GM18867 (cell line): ENCODE measurements around the gene TRIM47.

Experiments used
- ATAC-seq: cut with Tn5 transposase; IDR thresholded peaks from one replicate; pipeline ENCODE4 v1.9.1; 2021; ENCODE audit warnings: mild to moderate bottlenecking, moderate library complexity; ENCODE audit not compliant: unreplicated experiment

TRIM47 gene

DNA sequence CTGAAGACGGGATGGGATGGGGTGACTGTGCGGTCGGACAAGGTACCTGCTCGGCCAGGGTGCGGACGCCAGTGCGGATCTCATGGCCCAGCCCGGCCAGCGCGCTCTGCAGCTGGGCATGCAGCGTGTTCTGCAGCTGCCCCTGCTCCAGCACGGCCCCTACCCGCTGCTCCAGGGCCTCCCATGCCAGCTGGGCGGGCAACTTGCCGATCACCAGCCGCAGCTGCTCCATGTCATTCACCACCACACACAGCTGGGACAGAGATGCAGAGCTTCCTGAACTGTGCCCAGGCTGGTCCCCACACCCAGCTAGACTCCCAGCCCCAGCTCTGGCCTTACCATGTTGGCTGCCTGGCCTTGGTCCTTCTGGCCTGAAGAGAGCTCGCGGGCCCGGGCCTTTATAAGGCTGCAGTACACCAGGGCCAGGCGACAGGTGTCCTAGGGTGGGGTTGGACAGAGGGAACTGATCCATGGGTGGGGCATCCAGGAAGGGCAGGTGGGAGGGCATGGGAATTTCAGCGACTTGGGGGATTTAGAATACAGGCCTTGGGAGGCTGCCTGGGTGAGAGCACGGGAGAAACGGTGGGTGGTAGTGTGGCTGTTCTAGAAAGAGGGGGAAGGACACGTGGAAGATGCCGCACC is 44.0 kb downstream of the TRIM47 start:
- no peak for ATAC-seq

DNA sequence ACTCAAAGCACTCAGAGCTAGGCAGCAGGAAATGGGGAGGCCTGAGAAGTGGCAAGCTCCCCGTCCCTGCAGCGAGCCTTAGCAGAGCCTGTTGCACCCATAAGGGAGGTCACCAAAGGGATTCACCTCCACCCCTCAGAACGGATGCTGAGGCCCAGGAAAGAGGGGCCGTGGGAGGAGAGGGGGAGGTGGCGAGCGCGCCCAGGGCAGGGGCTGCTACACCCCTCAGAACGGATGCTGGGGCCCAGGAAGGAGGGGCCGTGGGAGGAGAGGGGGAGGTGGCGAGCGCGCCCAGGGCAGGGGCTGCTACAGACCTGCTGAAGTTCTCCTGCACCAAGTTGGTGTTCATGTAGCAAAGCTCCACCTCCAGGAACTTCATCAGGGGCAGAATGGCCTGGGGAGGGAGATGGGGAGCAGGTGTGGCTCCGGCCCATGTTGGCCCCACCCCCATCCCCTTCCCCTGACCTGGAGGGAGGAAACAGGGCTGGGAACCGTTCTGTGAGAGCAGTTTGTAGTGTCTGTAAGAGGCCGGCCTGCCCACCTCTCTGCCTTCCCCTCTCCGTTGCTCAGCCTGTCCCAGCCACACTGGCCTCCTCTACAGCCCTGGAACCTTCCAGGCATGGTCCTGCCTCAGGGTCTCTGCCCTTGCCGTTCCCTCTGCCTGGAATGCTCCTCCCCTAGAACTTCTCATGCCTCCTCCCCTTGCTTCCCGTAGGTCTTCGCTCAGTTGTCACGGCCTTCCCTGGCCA is 45.6 kb downstream of the TRIM47 start:
- no peak for ATAC-seq

DNA sequence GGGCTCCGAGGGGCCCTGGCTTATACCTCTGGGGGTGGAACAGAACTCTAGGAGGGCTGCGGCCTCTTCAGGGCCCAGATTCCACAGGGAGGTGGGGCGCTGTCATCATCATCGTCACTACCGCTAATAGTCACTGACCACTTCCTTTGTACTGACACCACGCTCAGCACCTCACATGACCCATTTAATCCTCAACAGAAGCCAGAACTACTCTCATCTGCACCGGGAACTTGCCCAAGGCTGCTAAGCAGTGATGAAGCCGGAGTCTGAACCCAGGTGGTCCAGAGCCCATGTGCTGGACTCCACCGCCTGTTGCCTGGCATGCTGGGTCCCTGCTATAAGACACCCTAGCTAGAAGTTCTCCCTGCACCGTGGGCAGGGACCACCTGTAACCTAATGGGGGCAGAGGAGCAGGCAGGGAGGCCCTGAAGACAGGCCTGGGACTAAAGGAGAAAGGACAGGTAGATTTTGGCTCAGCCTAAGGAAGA is 46.2 kb downstream of the TRIM47 start:
- ATAC-seq: no peak

DNA sequence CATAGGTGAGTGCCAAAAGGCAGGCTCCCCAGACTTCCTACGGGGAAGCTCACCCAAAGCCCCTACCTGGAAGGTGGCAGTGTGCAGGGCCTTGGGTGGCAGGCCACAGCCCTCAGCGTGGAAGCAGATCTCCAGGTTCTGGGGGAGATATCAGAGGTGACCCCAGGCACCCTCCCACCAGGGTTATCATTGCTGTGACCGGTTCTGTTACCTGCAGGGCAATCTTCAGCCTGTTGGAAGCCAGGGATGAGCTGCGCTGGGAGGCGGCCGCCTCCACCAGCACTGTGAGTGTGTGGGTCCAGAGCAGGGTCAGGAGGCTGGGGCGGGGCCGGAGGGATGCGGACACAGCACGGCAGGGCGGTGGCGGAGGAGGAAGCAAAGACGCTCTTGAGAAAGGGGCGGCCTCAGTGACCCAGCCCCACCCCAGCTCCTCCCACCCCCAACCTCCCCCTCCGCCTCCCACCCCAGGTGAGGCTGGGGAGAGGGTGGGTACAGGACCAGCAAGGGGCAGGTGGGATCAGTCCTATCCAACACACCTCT is 47.3 kb downstream of the TRIM47 start:
- ATAC-seq: no peak

DNA sequence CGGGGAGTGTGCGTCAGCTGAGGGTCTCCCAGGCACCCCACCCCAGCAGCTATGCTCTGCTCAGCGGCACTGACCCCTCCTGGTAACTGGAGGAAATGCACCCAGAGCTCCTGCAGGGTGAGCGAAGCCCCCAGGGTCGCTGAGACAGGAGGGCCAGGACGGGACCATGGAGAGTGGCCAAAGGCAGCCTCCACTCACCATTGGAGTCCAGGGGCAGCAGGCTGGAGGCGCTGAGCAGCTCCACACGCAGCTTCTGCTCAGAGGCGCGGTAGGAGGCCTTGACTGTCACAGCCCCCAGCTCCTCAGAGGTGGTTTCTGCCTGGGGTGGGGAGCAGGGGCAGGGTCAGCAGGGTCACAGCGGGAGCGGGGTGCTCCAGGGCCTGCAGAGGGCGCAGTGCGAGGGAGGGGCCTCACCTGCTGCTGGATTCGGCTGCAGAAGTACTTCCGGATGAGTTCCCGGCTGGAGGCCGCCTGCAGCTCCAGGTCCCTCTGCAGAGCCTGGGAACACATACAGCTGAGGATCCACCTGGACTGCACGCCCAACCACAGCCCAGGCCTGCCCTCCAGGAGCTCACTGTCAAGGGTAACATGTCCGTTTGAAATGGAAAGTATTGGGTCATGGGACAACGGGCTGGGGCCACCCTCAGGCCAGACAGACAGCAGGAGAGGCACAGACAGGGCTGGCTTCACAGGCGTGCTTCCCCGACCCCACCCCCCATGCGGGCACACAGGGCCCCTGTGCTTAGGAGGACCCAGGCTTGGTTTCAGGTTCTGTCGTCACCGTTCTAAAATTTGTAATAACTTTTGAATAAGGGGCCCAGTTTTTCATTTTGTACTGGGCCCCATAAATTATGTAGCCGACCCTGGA is 48.0 kb downstream of the TRIM47 start:
- ATAC-seq: no peak

DNA sequence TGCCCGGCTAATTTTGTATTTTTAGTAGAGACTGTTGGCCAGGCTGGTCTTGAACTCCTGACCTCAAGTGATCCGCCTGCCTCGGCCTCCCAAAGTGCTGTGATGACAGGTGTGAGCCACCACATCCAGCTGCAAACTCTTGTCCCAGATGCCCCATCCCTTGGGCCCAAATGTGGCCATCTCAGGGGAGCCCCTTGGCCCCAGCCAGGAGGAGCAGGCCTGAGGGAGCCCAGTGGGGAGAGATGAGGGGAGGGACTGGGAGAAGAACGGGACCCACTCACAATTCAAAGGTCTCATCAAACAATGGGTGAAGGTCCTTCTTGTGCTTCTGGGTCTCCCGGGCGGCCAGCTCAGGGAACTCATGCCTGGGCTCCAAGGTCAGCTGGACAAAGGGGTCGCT is 48.6 kb downstream of the TRIM47 start:
- ATAC-seq: no peak

DNA sequence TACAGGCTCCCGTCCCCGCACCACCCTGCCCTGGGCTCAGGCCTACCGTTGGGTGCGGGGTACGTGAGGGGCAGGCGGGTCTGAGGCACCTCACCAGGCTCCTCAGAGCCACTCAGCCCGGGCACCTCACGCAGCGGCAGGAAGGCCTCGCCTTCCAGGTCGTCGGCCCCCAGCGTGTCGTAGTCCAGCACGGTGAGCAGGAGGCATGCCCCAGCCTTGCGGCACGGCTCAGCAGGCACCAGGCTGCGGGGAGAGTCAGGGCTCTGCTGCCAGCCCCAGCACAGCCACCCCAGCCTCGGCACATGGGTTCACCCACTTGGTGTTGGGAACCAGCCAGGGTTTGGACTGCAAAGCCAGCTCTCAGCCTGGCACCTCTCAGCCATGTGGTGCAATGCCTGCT is 49.6 kb downstream of the TRIM47 start:
- ATAC-seq: no peak

DNA sequence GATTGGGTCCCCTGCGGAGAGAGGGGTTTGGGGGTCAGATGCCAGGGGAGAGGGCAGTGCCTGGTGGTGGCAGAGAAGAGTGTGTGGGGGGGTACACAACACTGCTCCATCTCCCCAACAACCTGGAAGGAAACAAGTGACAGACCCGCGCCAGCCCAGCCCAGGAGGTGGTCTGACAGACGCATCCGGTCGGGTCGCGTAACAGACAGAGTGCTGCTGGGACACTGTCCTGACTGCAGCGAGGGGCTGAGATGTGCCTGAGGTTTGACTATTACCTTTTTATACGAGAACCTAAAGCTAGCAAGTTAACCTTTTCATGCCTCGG is 50.3 kb downstream of the TRIM47 start:
- ATAC-seq: no peak

DNA sequence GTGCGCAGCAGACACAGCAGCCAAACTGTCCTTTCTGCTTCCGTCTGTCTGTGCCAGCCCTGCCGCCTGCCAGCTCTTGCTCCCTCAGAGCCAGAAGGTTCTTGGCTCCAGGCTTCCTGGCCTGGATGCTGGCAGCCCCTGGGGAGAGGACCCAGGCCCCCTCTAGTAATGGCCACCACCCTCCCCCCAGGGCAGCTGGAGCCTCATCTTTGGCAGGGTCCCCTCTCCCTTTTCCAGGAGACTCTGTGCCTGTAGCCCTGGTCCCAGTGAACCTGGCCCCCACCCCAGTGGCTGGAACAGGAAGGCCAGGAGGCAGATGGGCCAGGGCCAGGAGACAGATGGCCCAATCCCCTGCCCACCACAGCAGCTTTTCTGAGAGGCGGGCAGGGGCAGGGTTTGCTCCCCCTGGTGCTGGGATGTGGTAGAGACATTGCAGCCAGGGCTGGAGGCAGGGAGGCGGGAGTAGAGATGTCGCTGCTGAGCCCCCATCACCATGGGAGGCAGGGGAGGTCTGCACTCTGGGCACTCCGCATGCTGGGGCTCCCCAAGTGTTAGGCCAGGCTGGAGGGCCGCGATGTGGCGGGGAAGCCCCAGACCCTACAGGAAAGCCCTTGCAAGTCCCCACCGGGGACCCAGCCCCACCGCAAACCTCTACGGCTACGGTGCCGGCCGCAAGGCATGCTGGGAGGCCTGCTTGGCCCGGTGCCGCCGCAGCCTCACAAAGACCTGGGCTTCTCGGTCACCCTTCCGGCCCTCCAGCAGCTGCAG is 50.9 kb downstream of the TRIM47 start:
- ATAC-seq: no peak

DNA sequence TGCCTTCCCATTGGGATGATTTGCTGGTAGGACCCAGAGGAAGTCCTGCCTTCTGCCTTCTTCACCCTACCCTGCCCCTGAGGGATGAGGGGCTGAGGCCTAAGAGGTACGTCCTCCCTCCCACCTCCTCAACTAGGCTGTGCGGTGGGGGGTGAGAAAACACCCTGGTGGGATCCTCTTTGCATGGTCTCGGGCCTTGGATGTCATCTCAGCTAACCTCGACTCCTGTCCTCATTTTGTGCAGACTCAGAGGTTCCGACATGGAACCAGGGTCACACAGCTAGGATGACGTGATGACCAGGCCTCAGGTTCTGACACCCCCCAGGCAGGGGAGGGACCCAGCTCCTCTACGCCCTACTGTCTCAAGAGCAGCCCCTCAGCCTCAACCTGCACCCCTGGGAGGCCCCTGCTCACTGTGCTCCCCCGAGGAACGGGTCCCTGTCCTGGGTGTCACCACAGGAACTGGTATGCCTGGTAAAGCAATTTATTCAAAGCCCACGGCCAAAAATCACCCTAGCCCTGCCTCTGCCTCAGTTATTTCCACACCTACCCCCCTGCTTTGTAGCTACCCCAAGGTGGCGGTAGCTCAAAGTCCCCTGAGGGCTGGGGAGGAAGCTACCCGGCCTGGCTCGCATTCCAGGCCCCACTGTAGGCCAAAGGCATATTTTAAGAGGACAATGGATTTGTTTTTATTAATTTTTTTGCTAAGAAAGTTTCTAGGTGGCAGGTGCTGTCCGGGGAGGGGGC is 51.6 kb downstream of the TRIM47 start:
- ATAC-seq: no peak

DNA sequence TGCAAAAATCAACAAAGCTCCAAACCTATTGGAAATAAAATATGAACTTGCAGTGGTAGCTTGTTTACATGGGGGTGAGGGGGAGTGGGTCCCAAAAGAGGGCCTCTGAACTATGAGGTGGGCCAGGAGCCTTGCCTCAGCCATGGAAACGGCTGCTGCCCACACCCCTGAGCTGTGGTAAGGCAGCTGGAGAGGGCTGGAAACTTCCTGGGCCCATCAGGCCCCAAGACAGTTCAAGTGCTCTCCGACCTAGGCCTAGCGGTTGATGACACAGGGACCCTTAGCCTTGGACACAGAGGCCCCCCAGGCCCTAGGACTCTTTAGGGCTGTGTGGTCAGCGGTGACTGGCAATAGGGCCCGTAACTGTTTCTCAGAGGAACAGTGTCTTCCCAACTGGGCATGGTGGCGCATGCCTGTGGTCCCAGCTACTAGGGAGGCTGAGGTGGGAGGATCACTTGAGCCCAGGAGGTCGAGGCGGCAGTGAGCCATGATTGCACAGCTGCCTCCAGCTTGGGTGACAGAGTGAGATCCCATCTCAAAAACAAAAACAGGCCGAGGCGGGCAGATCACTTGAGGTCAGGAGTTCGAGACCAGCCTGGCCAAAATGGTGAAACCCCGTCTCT is 52.5 kb downstream of the TRIM47 start:
- no peak for ATAC-seq

DNA sequence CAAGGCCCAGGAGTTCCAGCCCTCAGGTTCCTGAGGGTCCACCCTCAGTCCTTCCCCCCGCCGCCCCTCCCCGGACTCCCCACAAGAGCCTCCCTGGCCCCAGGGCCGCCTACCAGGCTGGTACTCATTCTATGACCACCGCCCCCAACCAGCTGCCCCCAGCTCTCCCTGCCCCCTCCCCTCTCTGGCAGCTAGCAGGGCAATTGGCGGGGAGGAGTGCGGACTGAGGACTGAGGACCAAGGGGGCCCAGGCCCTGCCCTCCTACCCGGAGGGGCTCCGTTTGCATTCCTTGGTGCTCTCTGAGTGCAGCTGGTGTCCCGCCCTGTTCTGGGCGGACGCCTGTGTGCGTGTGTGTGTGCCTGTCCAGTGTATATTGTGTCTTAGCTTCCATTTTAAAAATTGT is 53.2 kb downstream of the TRIM47 start:
- no peak for ATAC-seq

DNA sequence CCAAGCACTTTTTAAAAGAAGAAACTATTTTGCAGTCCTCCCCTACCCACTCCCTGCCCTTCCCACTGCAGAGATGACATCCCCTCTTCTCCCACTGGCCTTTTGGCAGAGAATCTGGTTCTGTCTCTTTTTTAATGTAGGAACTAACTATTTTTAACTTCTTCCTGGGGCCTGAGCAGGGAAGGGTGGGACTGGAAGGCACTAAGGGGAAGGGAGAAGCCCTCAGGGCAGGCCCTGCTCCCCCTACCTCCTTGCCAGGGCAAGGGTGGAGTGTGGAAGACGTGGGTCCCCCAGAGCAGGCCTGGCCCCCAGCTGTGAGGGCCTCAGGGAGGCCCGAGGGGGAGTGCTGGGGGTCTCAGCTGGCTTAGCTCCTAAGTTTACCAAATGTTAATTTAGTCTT is 53.7 kb downstream of the TRIM47 start:
- no peak for ATAC-seq
